ENCODE measurements around the gene MRPL4. TPM values are rescaled to one million over a fixed set of nuclear protein-coding genes. Genes with fewer than 3 reads are reported as not detected.

Gene MRPL4
- total RNA-seq, 1 experiment from 2014 or later: 218 TPM

Other genes with a start within 250 kb of the MRPL4 start
- gene COL5A3, start 241.7 kb upstream of the MRPL4 start, total RNA-seq (2014; rRNA removed; shearing (Covaris generic); ENCODE audit: low replicate concordance): 2.4 and 3.1 TPM in 2 replicates
- not detected in 2 replicates for gene RDH8, start 238.7 kb upstream of the MRPL4 start, total RNA-seq (2014; rRNA removed; shearing (Covaris generic); ENCODE audit: low replicate concordance)
- gene SHFL, start 165.9 kb upstream of the MRPL4 start, total RNA-seq (2014; rRNA removed; shearing (Covaris generic); ENCODE audit: low replicate concordance): 22.5 and 28.9 TPM in 2 replicates
- not detected in 2 replicates for gene ANGPTL6, start 149.5 kb upstream of the MRPL4 start, total RNA-seq (2014; rRNA removed; shearing (Covaris generic); ENCODE audit: low replicate concordance)
- 128 and 155 TPM in 2 replicates for gene PPAN, start 145.9 kb upstream of the MRPL4 start, total RNA-seq (2014; rRNA removed; shearing (Covaris generic); ENCODE audit: low replicate concordance)
- 2.0 and 5.9 TPM in 2 replicates for gene P2RY11, start 140.5 kb upstream of the MRPL4 start, total RNA-seq (2014; rRNA removed; shearing (Covaris generic); ENCODE audit: low replicate concordance)
- gene EIF3G, start 132.3 kb upstream of the MRPL4 start, total RNA-seq (2014; rRNA removed; shearing (Covaris generic); ENCODE audit: low replicate concordance): 677 and 743 TPM in 2 replicates
- 73.4 and 138 TPM in 2 replicates for gene DNMT1, start 57.3 kb upstream of the MRPL4 start, total RNA-seq (2014; rRNA removed; shearing (Covaris generic); ENCODE audit: low replicate concordance)
- gene S1PR2, start 20.9 kb upstream of the MRPL4 start, total RNA-seq (2014; rRNA removed; shearing (Covaris generic); ENCODE audit: low replicate concordance): 14.0 and 14.6 TPM in 2 replicates
- gene ICAM1, start 18.9 kb downstream of the MRPL4 start, total RNA-seq (2014; rRNA removed; shearing (Covaris generic); ENCODE audit: low replicate concordance): 3.8 and 5.1 TPM in 2 replicates
- gene ICAM4, start 34.7 kb downstream of the MRPL4 start, total RNA-seq (2014; rRNA removed; shearing (Covaris generic); ENCODE audit: low replicate concordance): not detected in 2 replicates
- gene ICAM5, start 37.7 kb downstream of the MRPL4 start, total RNA-seq (2014; rRNA removed; shearing (Covaris generic); ENCODE audit: low replicate concordance): not detected in 2 replicates
- gene ZGLP1, start 57.6 kb downstream of the MRPL4 start, total RNA-seq (2014; rRNA removed; shearing (Covaris generic); ENCODE audit: low replicate concordance): 0.43 TPM in 1 of 2 replicates, not detected in the other
- 30.8 and 43.8 TPM in 2 replicates for gene FDX2, start 63.8 kb downstream of the MRPL4 start, total RNA-seq (2014; rRNA removed; shearing (Covaris generic); ENCODE audit: low replicate concordance)
- gene RAVER1, start 81.3 kb downstream of the MRPL4 start, total RNA-seq (2014; rRNA removed; shearing (Covaris generic); ENCODE audit: low replicate concordance): 21.0 and 30.3 TPM in 2 replicates
- gene ICAM3, start 87.4 kb downstream of the MRPL4 start, total RNA-seq (2014; rRNA removed; shearing (Covaris generic); ENCODE audit: low replicate concordance): 20.4 and 31.7 TPM in 2 replicates
- gene TYK2, start 128.4 kb downstream of the MRPL4 start, total RNA-seq (2014; rRNA removed; shearing (Covaris generic); ENCODE audit: low replicate concordance): 87.9 and 124 TPM in 2 replicates
- gene CDC37, start 151.3 kb downstream of the MRPL4 start, total RNA-seq (2014; rRNA removed; shearing (Covaris generic); ENCODE audit: low replicate concordance): 485 and 519 TPM in 2 replicates
- gene PDE4A, start 168.3 kb downstream of the MRPL4 start, total RNA-seq (2014; rRNA removed; shearing (Covaris generic); ENCODE audit: low replicate concordance): 3.1 and 5.5 TPM in 2 replicates